GM18870 (cell line): ENCODE results near the gene TRPC1.
"Not testable (repeated sequence)": the region's sequence is repeated elsewhere in the genome, so short reads cannot be mapped to it uniquely, and the experiment has no call there.

Experiments used
- ATAC-seq: cut with Tn5 transposase; IDR thresholded peaks from one replicate; pipeline ENCODE4 v1.9.1; 2021; ENCODE audit warnings: moderate library complexity; ENCODE audit not compliant: unreplicated experiment

Gene TRPC1

DNA sequence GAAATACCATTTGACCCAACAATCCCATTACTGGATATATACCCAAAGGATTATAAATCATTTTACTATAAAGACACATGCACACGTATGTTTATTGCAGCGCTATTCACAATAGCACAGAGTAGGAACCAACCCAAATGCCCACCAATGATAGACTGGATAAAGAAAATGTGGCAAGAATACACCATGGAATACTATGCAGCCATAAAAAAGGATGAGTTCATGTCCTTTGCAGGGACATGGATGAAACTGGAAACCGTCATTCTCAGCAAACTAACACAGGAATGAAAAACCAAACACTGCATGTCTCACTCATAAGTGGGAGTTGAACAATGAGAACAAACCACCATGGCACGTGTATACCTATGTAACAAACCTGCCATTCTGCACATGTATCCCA is 26.7 kb downstream of the TRPC1 start:
- ATAC-seq, result not testable (repeated sequence)

DNA sequence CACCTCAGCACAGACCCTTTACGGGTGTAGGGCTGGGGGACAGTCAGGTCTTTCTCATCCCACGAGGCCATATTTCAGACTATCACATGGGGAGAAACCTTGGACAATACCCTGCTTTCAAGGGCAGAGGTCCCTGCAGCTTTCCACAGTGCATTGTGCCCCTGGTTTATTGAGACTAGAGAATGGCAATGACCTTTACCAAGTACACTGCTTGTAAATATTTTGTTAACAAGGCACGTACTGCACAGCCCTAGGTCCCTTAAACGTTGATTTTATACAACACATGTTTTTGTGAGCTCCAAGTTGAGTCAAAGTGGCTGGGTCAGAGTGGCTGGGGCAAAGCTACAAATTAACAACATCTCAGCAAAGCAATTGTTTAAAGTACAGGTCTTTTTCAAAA is 28.8 kb downstream of the TRPC1 start:
- not testable (repeated sequence) for ATAC-seq

DNA sequence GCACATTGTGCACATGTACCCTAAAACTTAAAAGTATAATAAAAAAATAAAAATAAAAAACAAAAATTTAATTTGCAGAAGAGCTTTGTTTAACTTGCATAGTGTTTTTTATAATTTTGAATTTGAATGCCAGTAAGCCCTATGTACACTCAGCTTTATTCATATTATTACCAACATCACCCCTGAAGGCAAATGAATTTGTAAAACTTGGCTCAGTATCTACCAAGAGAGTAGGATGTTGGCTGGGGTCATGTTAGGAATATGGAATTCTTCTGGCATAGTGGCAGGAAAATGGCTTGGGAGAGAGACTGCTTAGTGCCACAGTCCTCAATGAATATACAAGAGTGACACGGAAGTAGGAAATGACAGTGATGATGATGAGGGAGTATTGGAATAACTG is 30.7 kb downstream of the TRPC1 start:
- ATAC-seq, result no peak

DNA sequence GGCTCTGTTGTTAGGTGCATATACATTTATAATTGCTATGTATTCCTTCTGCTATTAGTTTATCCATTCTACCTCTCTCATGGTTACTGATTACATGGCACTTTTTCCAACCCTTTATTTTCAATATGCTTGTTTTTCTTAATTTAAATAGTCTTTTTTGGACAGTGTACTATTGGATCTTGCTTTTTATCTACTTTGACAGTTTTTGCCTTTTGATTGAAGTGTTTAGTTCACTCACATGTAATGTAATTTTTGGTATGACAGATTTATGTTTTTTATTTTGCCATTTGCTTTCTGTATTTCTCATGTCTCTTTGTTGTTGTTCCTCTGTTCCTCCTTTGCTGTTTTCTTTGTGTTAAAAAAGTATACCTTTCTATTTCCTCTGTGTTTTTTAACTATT is 44.5 kb downstream of the TRPC1 start:
- no peak for ATAC-seq

DNA sequence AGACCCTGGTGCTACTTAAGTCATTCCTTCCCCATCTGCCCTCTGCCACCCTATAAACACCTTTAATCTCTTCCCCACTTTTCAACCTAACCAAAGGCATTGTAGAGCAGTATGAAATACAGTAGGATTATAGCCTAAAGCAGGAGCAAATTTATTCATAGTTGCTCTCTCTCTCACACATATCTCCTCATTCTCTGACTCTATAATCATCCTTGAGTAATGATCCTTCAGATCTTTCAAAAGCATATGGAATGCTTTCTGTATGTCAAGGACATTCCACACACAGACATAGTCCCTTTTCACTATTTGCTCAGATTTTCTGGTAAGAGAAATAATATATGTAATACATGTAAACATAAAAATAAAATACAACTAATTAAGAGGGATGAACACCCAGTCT is 54.1 kb downstream of the TRPC1 start:
- no peak for ATAC-seq

DNA sequence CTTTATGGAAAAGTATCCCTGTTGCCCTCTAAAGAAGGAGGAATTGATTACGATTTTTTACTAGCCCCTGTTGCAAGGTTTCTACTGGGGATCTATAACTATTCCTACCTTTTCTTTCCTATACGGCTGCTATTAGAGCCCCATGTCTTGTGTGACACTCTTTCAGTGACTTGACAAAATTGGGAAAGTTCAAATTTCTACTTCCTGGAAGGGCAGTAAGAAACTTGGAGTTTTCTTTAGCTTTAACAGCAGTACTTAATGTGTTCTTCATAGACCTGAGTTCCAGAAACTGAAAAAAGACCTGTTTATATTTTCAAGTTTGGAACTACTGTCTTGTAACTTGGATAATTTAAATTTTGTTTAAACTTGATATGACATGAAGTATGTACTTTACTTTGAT is 54.7 kb downstream of the TRPC1 start:
- ATAC-seq, result no peak

DNA sequence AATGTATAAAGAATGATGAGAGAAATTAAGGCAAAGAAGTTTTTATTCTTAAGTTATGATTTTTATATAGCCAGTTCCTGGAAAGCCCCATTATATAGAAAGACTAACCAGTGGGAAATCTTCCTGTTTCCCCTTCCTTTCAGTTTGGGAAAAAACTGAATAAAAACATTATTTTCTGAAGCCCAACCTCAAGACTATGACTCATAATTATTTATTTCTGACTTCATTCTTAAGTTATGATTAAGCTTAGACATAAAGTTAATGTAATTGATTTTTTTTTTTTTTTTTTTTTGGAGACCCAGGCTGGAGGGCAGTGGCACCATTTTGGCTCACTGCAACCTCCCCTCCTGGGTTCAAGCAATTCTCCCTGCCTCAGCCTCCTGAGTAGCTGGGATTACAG is 55.8 kb downstream of the TRPC1 start:
- ATAC-seq, result no peak

DNA sequence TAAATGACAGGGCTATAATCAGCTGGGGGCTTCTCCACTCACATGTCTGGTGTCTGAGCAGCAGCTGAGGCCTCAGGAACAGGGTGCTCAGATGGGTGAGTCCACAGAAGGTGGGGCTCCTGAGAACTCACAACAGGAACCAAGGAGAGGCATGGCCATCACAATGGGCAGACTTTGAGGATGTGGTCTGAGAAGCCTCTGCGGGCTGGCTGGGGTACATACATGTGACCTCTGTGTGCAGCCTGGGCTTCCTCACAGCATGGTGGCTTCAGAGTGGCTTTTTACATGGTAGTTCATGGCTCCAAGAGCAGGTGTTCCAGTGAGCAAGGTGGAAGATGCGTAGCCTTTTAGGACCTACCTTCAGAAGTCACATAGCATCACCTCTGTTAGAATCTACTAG is 58.8 kb downstream of the TRPC1 start:
- ATAC-seq, result no peak

DNA sequence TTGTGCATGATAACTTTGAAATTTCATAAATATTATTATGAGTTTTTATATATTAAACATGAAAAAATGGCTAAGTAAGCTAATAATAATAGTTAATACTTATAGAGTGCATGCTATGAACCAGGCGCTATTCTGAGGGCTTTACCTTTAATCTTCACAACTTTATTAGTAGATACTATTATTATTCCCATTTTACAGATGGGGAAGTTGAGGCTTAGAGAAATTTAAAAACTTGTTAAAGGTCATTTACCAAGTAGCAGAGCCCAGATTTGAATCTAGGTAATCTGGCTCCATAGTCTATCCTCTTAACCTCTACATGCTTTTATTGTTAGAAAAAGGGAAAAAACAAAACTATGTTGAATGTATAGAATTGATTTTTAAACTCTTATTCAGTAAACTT is 60.4 kb downstream of the TRPC1 start:
- no peak for ATAC-seq

DNA sequence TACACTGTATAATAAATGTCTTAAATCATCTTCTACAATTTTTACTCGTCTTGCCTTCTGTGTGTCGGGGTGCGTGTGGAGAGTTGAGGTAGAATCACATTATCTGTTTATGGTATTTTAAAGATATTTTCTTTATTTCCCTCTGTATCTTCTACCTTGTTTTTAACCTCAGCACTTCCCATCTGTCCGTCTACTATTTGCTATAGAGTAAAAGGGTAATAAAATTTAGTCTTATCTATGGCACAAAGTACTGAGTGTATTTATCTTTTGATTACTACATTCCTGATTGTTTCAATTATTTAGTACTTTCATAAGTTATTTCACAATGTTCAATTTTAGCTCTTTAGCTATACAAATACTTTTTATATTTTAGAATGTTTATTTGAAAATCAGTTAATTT is 62.2 kb downstream of the TRPC1 start:
- no peak for ATAC-seq

DNA sequence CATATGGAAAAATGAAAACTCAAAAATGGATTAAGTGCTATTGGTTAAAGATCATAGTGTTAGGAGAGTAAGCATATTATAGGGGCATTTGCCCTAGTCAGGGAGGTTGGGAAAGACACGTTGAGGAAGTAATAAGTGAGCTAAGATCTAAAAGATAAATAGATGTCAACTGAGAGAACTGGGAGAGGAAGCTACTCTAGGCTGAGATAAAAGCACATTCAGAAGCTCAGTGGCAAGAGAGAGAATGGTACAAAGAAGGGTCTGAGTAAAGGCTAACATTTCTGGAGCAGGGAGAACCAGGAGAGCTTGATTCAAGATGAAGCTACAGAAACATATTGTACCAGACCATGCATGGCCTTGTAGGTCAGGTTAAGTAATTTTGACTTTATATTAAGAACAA is 63.9 kb downstream of the TRPC1 start:
- no peak for ATAC-seq

DNA sequence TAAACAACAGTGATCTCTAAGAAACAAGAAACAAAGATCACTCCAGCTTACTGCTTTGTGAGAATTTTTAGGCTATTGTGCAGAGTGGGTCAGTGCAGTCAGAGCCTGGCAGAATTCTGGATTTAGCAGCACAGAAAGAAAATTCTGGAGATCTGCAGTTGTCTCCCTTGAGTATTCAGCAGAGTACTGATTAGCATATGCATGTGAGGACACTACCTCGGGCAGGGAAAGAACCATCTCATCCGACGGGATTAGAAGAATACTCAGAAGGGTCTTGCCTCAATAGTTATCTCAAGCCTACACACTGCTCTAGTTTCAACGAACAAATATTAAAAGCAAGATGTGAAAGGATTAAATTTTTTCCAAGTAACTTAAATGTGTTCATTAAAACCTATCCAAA is 70.7 kb downstream of the TRPC1 start:
- no peak for ATAC-seq

DNA sequence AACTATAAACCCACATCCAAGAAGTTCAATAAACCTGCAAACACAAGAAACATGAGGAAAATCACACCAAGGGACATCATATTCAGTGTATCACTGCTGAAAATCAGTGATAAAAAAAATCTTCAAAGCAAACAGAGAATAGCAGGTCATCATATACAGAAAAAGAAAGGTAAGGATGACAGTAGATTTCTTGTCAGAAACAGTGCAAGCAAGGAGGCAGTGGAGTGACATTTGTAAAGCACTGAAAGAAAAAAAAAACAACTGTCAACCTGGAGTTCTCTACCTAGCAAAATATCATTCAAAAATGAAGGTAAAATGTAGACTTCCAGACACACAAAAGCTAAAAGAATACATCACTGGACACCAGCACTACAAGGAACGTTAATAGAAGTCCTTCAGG is 71.5 kb downstream of the TRPC1 start:
- ATAC-seq, result no peak

DNA sequence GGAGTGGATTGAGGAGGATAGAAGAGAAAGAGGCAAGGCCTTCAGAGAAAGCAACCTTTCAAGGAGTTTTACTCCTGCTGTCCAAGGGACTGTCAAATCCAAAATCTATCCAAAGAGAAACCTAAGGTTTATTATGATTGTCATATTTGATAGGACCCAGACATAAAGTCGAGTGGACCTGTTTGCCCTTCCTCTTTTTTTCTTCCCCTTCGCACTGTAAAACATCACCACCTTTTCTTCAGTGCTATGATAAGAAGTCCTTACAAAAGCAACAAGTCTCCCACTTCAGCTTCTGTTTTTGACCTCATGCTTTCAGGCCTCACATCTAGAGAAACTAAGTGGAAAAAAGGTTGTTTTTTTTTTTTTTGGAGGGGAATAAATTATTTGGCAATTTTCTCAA is 73.0 kb downstream of the TRPC1 start:
- no peak for ATAC-seq

DNA sequence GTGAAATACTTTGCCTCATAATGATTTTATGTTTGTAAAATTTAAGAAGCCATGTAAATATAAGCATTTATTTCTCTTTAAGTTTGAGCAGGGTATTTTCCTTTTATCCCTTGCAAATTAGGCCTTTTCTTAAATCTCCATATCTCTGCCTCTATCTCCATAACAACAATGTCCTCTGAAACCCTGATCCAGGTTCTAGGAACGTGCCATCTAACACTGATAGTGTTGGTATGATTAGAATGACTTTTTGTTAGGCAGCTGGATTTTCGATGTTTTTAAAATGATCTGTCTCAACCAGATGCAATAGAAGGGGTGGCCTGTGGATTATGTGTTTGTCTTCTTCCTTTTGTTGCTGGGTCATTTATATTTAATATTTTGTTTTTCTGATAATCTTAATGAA is 77.9 kb downstream of the TRPC1 start:
- ATAC-seq, result no peak

DNA sequence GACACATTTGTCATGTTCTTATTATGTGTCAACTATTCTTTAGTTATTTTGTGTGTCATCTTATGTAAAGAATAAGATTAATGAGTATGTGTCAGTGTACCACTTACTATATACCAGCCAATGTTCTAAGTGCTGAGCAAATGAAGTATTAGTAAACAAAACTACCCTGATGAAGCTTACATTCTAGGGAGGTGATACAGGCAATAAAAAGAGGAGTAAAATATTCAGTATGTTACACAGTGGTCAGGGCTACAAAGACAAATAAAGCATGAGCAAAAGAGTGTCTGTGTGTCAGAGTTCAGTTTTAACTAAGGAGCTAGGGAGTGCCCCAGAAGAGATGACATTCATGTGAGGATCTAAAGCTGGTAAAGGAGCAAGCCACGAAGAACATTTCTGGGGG is 79.1 kb downstream of the TRPC1 start:
- no peak for ATAC-seq

DNA sequence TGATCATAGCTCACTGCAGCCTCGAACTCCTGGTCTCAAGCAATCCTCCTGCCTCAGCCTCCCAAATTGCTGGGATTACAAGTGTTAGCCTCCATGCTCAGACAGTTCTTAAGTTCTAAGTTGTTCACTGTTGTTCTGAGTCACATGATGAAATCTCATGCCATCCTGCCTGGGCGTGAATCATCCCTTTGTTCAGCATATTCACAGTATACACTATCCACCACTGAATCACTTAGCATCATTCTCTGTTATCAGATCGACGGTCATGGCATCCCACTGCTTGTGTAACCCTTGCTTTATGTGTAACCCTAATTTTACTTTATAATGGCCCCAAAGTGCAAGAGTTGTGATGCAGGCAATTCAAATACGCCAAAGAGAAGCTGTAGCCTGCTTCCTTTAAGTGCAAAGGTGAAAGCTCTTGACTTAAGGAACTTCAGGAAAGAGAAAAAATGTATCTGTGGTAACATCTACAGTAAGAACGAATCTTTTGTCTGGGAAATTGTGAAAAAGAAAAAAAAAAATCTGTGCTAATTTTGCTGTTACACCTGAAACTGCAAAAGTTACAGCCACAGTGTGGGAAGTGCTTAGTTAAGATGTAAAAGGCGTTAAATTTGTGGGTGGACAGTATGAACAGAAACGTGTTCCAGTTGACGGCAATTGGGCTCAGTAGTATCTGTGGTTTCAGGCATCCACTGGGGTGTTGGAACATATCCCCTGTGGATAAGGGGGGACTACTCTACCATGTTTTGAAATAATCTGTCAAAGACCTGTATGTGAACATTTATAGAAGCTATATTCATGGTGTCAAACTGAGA is 84.5 kb downstream of the TRPC1 start:
- ATAC-seq, result no peak

DNA sequence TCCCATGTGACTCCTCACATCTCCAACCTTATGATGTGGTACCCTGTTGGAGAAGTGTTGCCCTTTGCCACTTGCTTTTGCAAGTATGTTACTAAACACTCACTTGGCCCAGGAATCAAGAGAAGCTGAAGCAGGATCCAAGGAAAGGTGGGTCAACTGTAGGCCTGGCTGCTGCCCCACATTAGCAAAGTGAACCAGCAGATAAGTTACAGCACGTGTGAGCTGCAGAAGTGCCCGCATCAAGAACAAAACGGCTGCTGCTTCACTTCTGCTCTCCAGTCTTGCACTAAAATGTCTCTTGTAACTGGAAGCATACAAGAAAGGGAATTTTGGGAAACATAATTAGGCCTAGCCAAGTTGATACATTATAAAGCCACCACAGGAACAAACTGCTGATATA is 85.4 kb downstream of the TRPC1 start:
- ATAC-seq, result no peak

DNA sequence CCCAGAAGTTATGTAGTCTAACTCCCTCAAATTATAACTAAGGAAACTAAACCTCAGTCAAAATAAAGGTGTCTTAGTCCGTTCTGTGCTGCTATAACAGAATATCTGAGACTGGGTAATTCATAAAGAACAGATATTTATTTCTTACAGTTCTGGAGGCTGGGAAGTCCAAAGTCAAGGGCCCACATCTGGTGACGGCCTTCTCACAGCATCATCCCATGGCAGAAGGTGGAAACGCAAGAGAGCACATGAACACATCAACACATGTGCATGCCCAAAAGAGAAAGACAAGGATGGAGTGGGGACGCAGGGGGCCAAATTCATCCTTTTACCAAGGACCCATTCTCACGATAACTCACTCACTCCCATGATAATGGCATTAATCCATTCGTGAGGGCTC is 92.0 kb downstream of the TRPC1 start:
- no peak for ATAC-seq

DNA sequence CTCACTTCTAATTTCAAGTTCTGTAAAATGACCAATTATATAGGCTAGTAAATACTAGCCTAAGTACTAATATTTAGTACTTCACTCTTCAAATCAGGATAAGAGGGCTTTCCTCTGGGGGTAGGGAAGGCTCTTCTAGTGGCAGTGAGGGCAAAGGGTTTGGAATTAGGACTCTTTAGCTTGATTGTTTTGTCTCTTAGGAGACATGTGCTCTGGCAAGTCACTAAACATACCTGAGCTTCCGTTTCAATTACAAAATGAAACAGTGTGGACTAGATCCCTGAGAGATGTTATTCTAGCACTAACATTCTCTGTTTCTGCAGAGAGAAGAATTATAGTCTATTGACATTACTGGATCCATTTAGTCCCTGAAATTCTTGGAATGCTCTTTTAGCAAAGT is 93.5 kb downstream of the TRPC1 start:
- no peak for ATAC-seq

DNA sequence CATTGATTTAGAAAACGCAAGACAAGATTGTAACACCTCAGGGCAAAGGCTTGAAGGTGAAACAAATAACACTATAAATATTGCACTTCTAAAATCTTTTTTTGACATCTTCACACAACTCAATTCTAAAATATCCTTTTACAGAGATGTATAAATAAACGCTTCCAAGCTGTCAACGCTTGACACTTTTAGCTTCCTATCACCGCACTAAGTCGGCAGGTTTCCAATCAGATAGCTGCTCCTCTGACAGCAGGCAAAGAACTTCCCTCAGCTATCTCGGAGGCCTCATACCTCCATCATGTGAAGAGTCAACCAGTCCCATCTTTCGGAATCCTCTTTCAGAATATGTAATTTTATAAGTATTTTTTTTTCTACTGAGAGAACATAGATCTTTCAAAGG is 94.1 kb downstream of the TRPC1 start:
- ATAC-seq, result no peak

DNA sequence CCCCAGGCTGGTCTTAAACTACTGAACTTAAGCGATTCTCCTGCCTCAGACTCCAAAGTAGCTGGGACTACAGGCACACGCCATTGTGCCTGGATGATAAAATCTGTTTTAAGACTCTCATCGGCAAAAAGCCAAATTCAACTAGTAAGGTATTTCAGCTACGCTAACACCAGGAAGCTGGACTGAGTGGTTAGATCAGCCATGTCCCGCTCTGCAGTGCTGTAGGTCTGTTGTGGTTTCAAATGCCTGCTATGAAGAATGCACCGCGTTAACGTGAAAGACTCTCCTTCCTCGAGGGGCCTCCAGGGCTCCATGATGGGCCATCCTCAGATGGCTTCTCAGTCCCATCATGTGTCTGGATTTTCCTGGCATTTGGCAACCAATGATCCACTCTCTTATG is 94.8 kb downstream of the TRPC1 start:
- ATAC-seq, result no peak

DNA sequence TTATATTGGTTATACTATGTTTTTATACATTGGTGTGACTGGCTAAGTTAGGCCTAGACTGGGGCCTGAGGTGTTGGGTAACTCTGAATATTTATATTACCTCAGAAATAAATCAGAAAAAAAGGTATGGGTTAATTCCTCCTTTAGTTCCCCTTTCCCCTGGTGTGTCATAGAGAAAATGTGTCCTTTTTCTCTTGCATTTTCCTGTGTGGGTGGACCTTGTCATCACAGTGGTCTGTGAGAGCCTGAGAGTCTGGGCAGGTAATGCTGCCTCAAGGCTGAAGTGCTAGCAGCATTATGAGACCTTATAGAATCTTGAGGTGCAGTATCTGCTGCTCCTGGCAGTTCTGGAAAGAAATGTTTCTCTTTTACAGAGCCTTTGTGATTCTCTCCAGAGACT is 95.3 kb downstream of the TRPC1 start:
- no peak for ATAC-seq
